ENCODE results near the gene PARD3B.

DNA sequence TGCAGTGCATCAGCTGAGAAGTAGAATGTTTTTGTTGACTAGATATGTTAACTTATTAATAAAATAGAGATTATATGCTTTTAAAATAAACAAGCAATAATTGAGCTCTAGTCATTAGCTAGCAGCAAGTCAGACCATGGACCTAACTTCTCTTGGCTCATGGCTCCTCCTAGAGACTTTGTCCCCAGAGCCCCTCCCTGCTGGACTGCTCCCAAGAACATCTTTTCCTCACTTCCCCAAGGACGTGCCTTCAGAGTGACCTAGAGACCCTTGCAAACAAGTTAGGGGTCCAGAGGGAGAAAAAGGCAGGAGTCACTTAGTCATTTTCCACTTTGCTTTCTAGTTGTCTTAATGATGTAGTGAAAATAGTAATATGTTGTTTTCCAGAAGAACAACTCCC lies 824.5 kb downstream of the PARD3B start:
- no peak for TF ChIP-seq CTCF (IDR thresholded peaks at IDR 0.05)
- no peak for TF ChIP-seq POLR2A (IDR thresholded peaks at IDR 0.05)

Data from prostate gland (tissue), 2 donors.